Adrenal gland (tissue), 12 donors: ENCODE data around the gene SSBP2. TPM values are rescaled to one million over a fixed set of nuclear protein-coding genes. Genes with fewer than 3 reads are reported as not detected.

ENCODE experiments used
- DNase-seq, 7 donors: peaks; one replicate each; pipeline ENCODE4 v3.0.0-alpha.2; 2019 to 2020
- H3K27ac ChIP-seq, 5 donors: fragments of 200-600 bp; sonication (generic) in 4 of 5; 1 replicate in 3 of 5; 2 replicates in 2 of 5; pipeline versions ENCODE4 v1.5.1 to v1.8.0; 2016 to 2020; ENCODE audit warnings: mild to moderate bottlenecking in 1 of 5
- H3K27me3 ChIP-seq: fragments of 200-600 bp; 2 replicates; pipeline ENCODE4 v1.8.0; 2021
- H3K36me3 ChIP-seq, 2 donors: fragments of 200-600 bp; replicated peaks in 1 of 2; 1 replicate in 1 of 2; 2 replicates in 1 of 2; pipeline versions ENCODE4 v1.5.1 to v1.8.0; 2018 to 2022
- H3K4me1 ChIP-seq, 2 donors: fragments of 200-600 bp; replicated peaks in 1 of 2; 1 replicate in 1 of 2; 2 replicates in 1 of 2; pipeline versions ENCODE4 v1.5.1 to v1.8.0; 2018 to 2021
- H3K4me3 ChIP-seq, 4 donors: fragments of 200-600 bp; sonication (generic) in 3 of 4; one replicate each; pipeline ENCODE4 v1.5.1; 2016 to 2018
- H3K9me3 ChIP-seq, 3 donors: fragments of 200-600 bp; sonication (generic) in 1 of 3; replicated peaks in 1 of 3; 1 replicate in 2 of 3; 2 replicates in 1 of 3; pipeline versions ENCODE4 v1.5.1 to v1.8.0; 2016 to 2021
- CTCF ChIP-seq, 6 experiments: fragments of 450-650 bp in 4 of 6; fragments of 200-600 bp in 2 of 6; sonication (generic) in 1 of 6; IDR thresholded peaks; 1 replicate in 5 of 6; 2 replicates in 1 of 6; pipeline versions ENCODE4 v1.5.1 to v1.8.0; 2016 to 2021; ENCODE audit warnings: antibody characterized with exemption in 6 of 6, mild to moderate bottlenecking in 2 of 6, moderate library complexity in 1 of 6
- POLR2A ChIP-seq, 2 donors: fragments of 450-650 bp; IDR thresholded peaks; one replicate each; pipeline ENCODE4 v1.6.1; 2017; ENCODE audit warnings: antibody characterized with exemption in 2 of 2, mild to moderate bottlenecking in 2 of 2, moderate library complexity in 1 of 2
- WGBS, 4 donors: extraction: QIAGEN DNeasy Blood & Tissue Kit in 2 of 4; methylation state at CpG; one replicate each; pipeline versions ENCODE4 v1.1.5 to v1.1.7; 2013 to 2017; 5-methylcytosine and 5-hydroxymethylcytosine counted together
- intact Hi-C, 2 donors: fragments of 100-400 bp; cut with DNase I; formaldehyde crosslinking; loops; one replicate each; pipeline versions ENCODE4 v1.14.1 to v1.15.0; 2022 to 2023
- polyA plus RNA-seq, 3 donors: library from polyadenylated mRNA; stranded (reverse); fragments of 200-250 nt in 2 of 3; fragments of 350-450 nt in 1 of 3; fragmentation: Illumina TruSeq in 1 of 3; extraction: RNeasy Lipid Tissue Mini Kit (QIAGEN cat#74804) in 1 of 3; gene quantifications; one replicate each; pipeline ENCODE4 v1.2.3, GENCODE V29; 2013 to 2014
- total RNA-seq, 9 donors: library from RNA; depleted of rRNA in 4 of 9; stranded (reverse); fragments of >200 nt in 4 of 9; fragments of 120-200 nt in 1 of 9; fragmentation: NEBNext Ultra II Directional in 1 of 9; extraction: Animal tissue kit (Norgen Biotek cat#: 25700) in 1 of 9; gene quantifications; one replicate each; pipeline versions ENCODE4 v1.1.0 to v1.2.4, GENCODE V29; 2013 to 2023
- donor health status: healthy with polysubstance abuse.
- donor health status: Bipolar disorder and iron deficiency.
- donor health status: DM: yes; HTN: yes; CAD: no.
- donor health status: DM: no; HTN: no; CAD: no.
- donor health status: DM: no; HTN: no; CAD: no.
- donor health status: DM: yes; HTN: yes; CAD: no.

The SSBP2 gene
- total and polyA plus RNA-seq, 12 donors = 16.2 to 424 (median 25.4) TPM

GRCh38 chr5:81420039-81420667, 330.7 kb downstream of the SSBP2 start:
- intact Hi-C loops = loop anchor here (10.0 kb wide), 1 partner anchor 435 kb away; no protein-coding TSS in a partner anchor
- Histone ChIP-seq H3K27ac (no peak overlapping the region), H3K36me3 (no peaks in the 10 kb centered on the region), H3K4me1 (no peaks in the 10 kb centered on the region), H3K4me3 (no peak overlapping the region), H3K9me3 (no peaks in the 10 kb centered on the region), H3K27me3 (no peaks in the 10 kb centered on the region)
- no peak for DNase-seq
- WGBS, 4 donors = 68 to 80% (median 70%) methylated on average over 6 of the region's 6 CpGs
- TF ChIP-seq POLR2A (IDR thresholded peaks at IDR 0.05) = no peak
- TF ChIP-seq CTCF (IDR thresholded peaks at IDR 0.05) = no peak

GRCh38 chr5:81418606-81419005, 332.3 kb downstream of the SSBP2 start:
- DNase-seq = no peak
- Histone ChIP-seq H3K27ac (no peak overlapping the region), H3K9me3 (no peaks in the 10 kb centered on the region), H3K36me3 (no peaks in the 10 kb centered on the region), H3K27me3 (no peaks in the 10 kb centered on the region), H3K4me3 (no peak overlapping the region), H3K4me1 (no peaks in the 10 kb centered on the region)
- no peak for TF ChIP-seq CTCF (IDR thresholded peaks at IDR 0.05)
- no peak for TF ChIP-seq POLR2A (IDR thresholded peaks at IDR 0.05)
- intact Hi-C loops = no loop called here

- intact Hi-C loops = no loop called here
- Histone ChIP-seq H3K36me3 (no peaks in the 10 kb centered on the region), H3K27me3 (no peaks in the 10 kb centered on the region), H3K4me1 (no peaks in the 10 kb centered on the region), H3K27ac (no peak overlapping the region), H3K4me3 (no peak overlapping the region), H3K9me3 (no peaks in the 10 kb centered on the region)
- 80 to 87% (median 81%) methylated on average over 4 of the region's 4 CpGs for WGBS, 4 donors
- no peak for DNase-seq
- TF ChIP-seq POLR2A (IDR thresholded peaks at IDR 0.05) (no peak), CTCF (IDR thresholded peaks at IDR 0.05) (no peak)
Measured at GRCh38 chr5:81417052-81417451, 333.8 kb downstream of the SSBP2 start.

- Histone ChIP-seq H3K36me3 (no peaks in the 10 kb centered on the region), H3K27me3 (no peaks in the 10 kb centered on the region)
- WGBS, 4 donors = 90 to 96% (median 93%) methylated on average over 2 of the region's 2 CpGs
Measured at GRCh38 chr5:81409896-81410295, 341.0 kb downstream of the SSBP2 start.

More at GRCh38 chr5:81409896-81410295, 341.0 kb downstream of the SSBP2 start:
- no peaks in the 10 kb centered on the region for H3K4me1 ChIP-seq
- no peak overlapping the region for H3K27ac ChIP-seq
- H3K4me3 ChIP-seq = no peak overlapping the region
- intact Hi-C loops = no loop called here
- H3K9me3 ChIP-seq = no peaks in the 10 kb centered on the region
- no peak for DNase-seq
- TF ChIP-seq CTCF (IDR thresholded peaks at IDR 0.05) (no peak), POLR2A (IDR thresholded peaks at IDR 0.05) (no peak)
